Measurements from ENCODE around the gene IL13RA1. TPM values are rescaled to one million over a fixed set of nuclear protein-coding genes. Genes with fewer than 3 reads are reported as not detected.
"Not testable (repeated sequence)": the region's sequence is repeated elsewhere in the genome, so short reads cannot be mapped to it uniquely, and the experiment has no call there.

The IL13RA1 gene
- total RNA-seq, 2 donors from 2014 or later = 52.8 to 119 TPM

DNA sequence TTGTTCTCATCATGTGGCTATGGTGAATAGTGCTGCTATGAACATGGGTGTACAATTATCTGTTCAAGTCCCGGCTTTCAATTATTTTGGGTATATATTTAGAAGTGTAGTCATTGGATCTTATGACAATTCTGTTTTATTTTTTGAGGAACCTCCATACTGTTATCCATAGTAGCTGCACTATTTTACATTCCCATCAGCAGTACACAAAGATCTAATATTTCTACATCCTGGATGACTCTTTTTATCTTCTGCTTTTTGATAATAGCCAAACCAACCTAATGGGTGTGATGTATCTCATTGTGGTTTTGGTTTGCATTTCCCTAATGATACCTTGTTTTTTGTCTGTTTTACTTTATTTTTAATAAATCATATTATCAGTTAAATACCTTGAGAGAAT lies 12.9 kb upstream of the IL13RA1 start:
- Histone ChIP-seq H3K36me3 (no peaks in the 10 kb centered on the region), H3K27me3 (no peaks in the 10 kb centered on the region), H3K4me1 (no peaks in the 10 kb centered on the region), H3K9ac (ENCODE audit: low read depth in 2 of 2, low read length in 2 of 2) (no peak overlapping the region), H3K9me3 (no peaks in the 10 kb centered on the region), H3K27ac (no peak overlapping the region), H3K4me3 (no peak overlapping the region)
- intact Hi-C loops (cut with DNase I) = no loop called here
- no peak for TF ChIP-seq CTCF (IDR thresholded peaks at IDR 0.05)
- no peak for DNase-seq

- H3K27me3 ChIP-seq; H3K27ac ChIP-seq; H3K4me1 ChIP-seq; H3K36me3 ChIP-seq; intact Hi-C loops (cut with DNase I); H3K4me3 ChIP-seq; H3K9me3 ChIP-seq; H3K9ac ChIP-seq (ENCODE audit: low read depth in 2 of 2, low read length in 2 of 2); DNase-seq: not testable (repeated sequence)
Measured at GRCh38 chrX:118715917-118716316, 11.5 kb upstream of the IL13RA1 start.

DNA sequence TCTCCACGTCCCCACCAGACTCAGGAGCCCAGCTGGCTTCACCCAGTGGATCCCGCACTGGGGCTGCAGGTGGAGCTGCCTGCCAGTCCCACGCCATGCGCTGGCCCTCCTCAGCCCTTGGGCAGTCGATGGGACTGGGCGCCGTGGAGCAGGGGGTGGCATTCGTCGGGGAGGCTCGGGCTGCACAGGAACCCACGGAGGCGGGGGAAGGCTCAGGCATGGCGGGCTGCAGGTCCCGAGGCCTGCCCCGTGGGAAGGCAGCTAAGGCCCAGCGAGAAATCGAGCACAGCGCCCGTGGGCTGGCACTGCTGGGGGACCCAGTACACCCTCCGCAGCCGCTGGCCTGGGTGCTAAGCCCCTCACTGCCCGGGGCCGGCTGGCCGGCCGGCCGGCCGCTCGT lies 10.6 kb upstream of the IL13RA1 start:
- H3K4me3 ChIP-seq; H3K27me3 ChIP-seq; H3K27ac ChIP-seq; intact Hi-C loops (cut with DNase I); DNase-seq; H3K4me1 ChIP-seq; H3K36me3 ChIP-seq; H3K9me3 ChIP-seq; H3K9ac ChIP-seq (ENCODE audit: low read depth in 2 of 2, low read length in 2 of 2): not testable (repeated sequence)

DNA sequence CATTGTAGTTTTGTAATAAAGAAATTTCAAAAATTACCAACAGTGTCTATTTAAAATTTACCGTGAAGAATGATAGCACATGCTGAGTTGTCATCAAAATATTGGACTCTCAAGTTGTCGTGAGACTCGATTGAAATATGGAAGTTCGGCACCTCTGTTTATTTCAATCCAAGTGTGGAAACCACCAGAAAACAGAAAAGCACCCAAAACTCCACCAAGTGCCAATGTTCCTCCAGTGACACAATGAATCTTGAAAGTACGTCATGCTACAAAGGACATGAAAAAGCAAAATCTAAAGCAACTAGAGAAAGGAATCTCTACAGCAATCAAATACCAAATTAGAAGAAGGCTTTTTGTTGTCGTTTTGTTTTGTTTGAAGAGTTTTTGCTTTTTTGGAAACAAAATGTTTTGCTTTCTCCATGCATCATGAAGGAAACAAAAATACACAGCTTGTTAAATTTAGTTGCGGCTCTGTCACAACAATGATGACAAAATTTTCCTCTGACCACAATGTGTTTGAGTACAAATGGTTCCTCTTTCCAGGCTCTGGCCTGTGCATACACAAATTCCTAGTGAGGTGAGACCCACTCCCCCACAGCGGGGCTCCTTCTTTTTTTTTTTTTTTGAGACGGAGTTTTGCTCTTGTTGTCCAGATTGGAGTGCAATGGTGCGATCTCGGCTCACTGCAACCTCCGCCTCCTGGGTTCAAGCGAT lies 9.6 kb upstream of the IL13RA1 start:
- no peaks in the 10 kb centered on the region for H3K4me1 ChIP-seq
- TF ChIP-seq CTCF (IDR thresholded peaks at IDR 0.05) = no peak
- no peak overlapping the region for H3K9ac ChIP-seq (ENCODE audit: low read depth in 2 of 2, low read length in 2 of 2)
- H3K36me3 ChIP-seq = no peaks in the 10 kb centered on the region
- H3K9me3 ChIP-seq = no peaks in the 10 kb centered on the region
- H3K27me3 ChIP-seq = no peaks in the 10 kb centered on the region
- H3K27ac ChIP-seq = no peak overlapping the region
- intact Hi-C loops (cut with DNase I) = no loop called here
- no peak overlapping the region for H3K4me3 ChIP-seq
- DNase-seq = no peak

DNA sequence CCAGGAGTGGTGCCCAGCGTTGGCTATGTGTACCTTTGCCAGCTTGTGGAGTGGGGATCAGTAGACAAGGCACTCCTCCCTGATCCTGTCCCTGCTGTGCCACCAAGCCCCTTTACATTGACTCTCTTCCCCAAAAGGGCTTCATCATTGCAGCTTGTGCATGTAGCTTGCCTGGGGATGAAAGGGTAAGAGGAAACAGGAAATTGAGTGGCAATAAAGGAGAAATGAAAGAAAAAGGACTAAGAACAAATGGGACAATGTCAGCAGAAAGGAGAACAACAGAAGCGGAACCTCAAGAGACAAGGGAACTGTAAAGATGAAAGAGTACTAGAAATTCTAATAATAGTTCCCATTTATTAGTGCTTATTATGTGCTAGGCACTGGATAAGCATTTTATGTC lies 8.7 kb upstream of the IL13RA1 start:
- no peak overlapping the region for H3K9ac ChIP-seq (ENCODE audit: low read depth in 2 of 2, low read length in 2 of 2)
- no peak for TF ChIP-seq CTCF (IDR thresholded peaks at IDR 0.05)
- H3K27ac ChIP-seq = no peak overlapping the region
- no peaks in the 10 kb centered on the region for H3K4me1 ChIP-seq
- H3K27me3 ChIP-seq = no peaks in the 10 kb centered on the region
- no peak overlapping the region for H3K4me3 ChIP-seq
- H3K9me3 ChIP-seq = no peaks in the 10 kb centered on the region
- no peak for DNase-seq
- intact Hi-C loops (cut with DNase I) = no loop called here
- no peaks in the 10 kb centered on the region for H3K36me3 ChIP-seq

DNA sequence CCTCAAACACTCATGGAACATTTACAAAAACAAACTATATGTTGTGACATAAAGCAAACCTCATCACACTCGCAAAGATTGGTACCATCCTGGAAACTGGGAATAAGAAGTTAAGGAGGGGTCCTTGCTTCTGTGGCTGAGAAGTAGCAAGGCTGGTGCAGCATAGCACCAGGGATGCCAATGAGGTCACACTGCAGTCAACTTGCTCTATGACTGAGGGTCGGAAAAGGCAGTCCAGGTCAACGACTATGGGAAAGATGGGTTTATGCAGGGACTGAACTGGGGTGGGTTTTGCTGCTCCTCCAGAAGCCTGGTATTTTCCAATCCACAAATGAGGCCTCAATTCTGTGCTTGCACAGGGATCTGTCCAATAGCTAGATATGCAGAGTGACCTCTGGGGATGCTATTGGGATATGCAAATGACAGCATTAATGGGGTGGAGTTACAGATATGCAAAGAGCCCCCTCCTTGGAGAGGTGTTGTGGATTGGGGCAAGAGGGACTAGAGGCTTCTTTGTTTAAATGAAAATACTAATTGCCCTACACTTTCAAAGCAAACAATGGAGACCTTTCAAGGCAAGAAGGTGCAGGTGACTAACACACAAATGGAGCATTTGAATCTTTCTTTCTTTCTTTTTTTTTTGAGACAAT lies 7.2 kb upstream of the IL13RA1 start:
- Histone ChIP-seq H3K27me3 (no peaks in the 10 kb centered on the region), H3K9me3 (no peaks in the 10 kb centered on the region), H3K9ac (ENCODE audit: low read depth in 2 of 2, low read length in 2 of 2) (no peak overlapping the region), H3K4me3 (no peak overlapping the region), H3K4me1 (no peaks in the 10 kb centered on the region), H3K27ac (no peak overlapping the region), H3K36me3 (no peaks in the 10 kb centered on the region)
- no peak for TF ChIP-seq CTCF (IDR thresholded peaks at IDR 0.05)
- DNase-seq = no peak
- intact Hi-C loops (cut with DNase I) = no loop called here

All from colonic mucosa (tissue), 4 donors.